WTC11 (cell line): ENCODE results near the gene SLC25A45.

Experiments
- SMAD3 ChIP-seq: sonication (generic); formaldehyde crosslinking; IDR thresholded peaks from 2 replicates; pipeline ENCODE4 v1.8.0; 2022; ENCODE audit warnings: missing genetic modification reagents, mild to moderate bottlenecking, borderline replicate concordance
- ZNF671 ChIP-seq: fragments of 250-450 bp; sonication (Bioruptor Pico); IDR thresholded peaks from 2 replicates; pipeline ENCODE4 v1.8.0; 2021; ENCODE audit warnings: mild to moderate bottlenecking
- TF ChIP-seq, protein P1 (sequence below): sonication (generic); formaldehyde crosslinking; IDR thresholded peaks from 2 replicates; pipeline ENCODE4 v1.8.1; 2022; ENCODE audit warnings: mild to moderate bottlenecking, moderate library complexity, missing genetic modification reagents
- TF ChIP-seq, protein P2 (sequence below): sonication (generic); formaldehyde crosslinking; IDR thresholded peaks from 2 replicates; pipeline ENCODE4 v1.8.1; 2023; ENCODE audit warnings: mild to moderate bottlenecking, missing genetic modification reagents

DNA sequence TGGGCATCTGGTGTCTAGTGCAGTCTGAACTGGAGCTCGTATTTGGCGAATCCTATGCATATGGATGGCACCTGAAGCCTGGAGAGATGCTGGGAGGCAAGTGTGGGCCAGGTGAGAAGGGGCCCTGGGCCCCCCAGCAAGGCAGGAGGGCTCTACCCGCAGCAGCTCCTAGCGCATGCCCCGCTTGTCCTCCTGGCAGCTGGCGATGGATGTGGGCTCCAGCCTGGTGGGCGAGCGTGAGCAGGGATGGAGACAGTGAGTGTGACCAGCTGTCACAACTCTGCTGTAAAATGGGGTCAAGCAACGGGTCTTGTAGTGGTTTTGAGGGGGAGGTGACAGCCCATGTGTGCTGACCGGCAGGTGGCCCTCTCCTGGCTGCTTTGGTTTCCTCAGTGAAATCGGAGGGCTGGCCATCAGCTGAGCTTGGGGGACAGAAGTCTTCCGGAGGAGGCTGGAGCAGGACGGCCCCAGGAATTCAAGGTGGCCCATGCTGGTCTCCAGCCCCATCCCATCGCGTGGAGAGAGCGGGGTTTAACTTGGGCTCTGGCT is 16.0 kb upstream of the SLC25A45 start:
- TF ChIP-seq SMAD3, result no peak
- TF ChIP-seq ZNF671 (CRISPR knock-in tag), result no peak
- TF ChIP-seq, protein P1, sequence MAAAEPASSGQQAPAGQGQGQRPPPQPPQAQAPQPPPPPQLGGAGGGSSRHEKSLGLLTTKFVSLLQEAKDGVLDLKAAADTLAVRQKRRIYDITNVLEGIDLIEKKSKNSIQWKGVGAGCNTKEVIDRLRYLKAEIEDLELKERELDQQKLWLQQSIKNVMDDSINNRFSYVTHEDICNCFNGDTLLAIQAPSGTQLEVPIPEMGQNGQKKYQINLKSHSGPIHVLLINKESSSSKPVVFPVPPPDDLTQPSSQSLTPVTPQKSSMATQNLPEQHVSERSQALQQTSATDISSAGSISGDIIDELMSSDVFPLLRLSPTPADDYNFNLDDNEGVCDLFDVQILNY, result no peak
- TF ChIP-seq, protein P2, sequence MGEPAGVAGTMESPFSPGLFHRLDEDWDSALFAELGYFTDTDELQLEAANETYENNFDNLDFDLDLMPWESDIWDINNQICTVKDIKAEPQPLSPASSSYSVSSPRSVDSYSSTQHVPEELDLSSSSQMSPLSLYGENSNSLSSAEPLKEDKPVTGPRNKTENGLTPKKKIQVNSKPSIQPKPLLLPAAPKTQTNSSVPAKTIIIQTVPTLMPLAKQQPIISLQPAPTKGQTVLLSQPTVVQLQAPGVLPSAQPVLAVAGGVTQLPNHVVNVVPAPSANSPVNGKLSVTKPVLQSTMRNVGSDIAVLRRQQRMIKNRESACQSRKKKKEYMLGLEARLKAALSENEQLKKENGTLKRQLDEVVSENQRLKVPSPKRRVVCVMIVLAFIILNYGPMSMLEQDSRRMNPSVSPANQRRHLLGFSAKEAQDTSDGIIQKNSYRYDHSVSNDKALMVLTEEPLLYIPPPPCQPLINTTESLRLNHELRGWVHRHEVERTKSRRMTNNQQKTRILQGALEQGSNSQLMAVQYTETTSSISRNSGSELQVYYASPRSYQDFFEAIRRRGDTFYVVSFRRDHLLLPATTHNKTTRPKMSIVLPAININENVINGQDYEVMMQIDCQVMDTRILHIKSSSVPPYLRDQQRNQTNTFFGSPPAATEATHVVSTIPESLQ (CRISPR knock-in tag), result no peak
